Body of pancreas (tissue), 4 donors: ENCODE measurements around the gene ANGPTL8.

Source experiments
- CTCF ChIP-seq, 7 experiments: fragments of 450-650 bp in 4 of 7; fragments of 200-600 bp in 3 of 7; sonication (generic) in 3 of 7; IDR thresholded peaks; one replicate each; pipeline ENCODE4 v1.5.1; 2016 to 2019; ENCODE audit warnings: antibody characterized with exemption in 7 of 7
- POLR2A ChIP-seq, 3 donors: fragments of 450-650 bp; IDR thresholded peaks; one replicate each; pipeline ENCODE4 v1.6.1; 2016; ENCODE audit warnings: antibody characterized with exemption in 3 of 3, mild to moderate bottlenecking in 2 of 3

GRCh38 chr19:11232555-11232954 is 6.9 kb upstream of the ANGPTL8 start:
- no peak for TF ChIP-seq POLR2A (IDR thresholded peaks at IDR 0.05)
- no peak for TF ChIP-seq CTCF (IDR thresholded peaks at IDR 0.05)
